ENCODE measurements around the gene IFIT2. TPM values are rescaled to one million over a fixed set of nuclear protein-coding genes. Genes with fewer than 3 reads are reported as not detected.

Gene IFIT2
- total and polyA plus RNA-seq, 2 donors (not counting 3 experiments of a cell fraction or from before 2014, with no cell fraction given): 0.23 to 1.4 TPM

DNA sequence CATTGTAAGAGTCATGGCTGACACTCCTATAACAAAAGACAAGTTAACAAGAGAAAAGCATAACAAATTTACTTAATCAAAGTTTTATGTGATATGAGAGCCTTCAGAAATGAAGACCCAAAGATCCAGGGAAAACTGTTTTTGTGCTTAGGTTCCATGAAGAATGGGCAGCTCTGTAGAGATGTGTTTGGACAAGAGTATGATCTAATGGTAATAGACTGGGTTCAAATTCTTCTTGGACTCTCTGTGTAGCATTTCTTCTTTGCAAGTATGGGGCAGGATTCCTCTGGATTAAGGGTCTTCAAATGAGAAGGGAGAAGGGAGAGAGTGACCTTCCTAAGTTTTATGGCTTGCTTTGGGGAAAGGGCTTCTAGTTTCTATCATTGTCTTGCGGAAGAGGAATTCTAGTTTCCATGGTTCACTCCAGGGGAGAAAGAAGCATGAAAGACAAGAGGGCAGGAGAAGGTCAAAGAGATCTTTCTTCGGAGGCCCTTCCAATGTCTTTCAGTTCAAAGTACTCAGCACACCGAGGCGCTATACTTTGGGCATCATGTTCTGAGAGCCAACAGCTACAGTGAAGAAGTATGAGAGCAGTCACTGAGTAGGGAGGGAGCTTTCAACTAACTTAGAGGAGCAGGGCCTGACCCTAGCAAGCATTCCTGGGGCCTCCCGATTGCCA lies 41.4 kb downstream of the IFIT2 start:
- Histone ChIP-seq H2AFZ (ENCODE audit: low read depth, low read length) (no peak overlapping the region), H3K27me3 (ENCODE audit: control insufficient read depth in 2 of 2, insufficient read depth in 2 of 2, low read length in 2 of 2) (no peaks in the 10 kb centered on the region), H3K27ac (ENCODE audit: insufficient read depth, low read depth, low read length) (no peak overlapping the region), H3K9me3 (replicated peaks; ENCODE audit: control insufficient read depth, insufficient read depth, low read length) (no peaks in the 10 kb centered on the region), H3K9me1 (replicated peaks; ENCODE audit: control insufficient read depth, extremely low read depth, insufficient read depth, low read length) (no peaks in the 10 kb centered on the region), H3K36me3 (ENCODE audit: control insufficient read depth in 2 of 2, extremely low read depth in 1 of 2, insufficient read depth in 2 of 2, low read length in 2 of 2) (no peaks in the 10 kb centered on the region), H3K4me1 (ENCODE audit: control insufficient read depth, extremely low read depth, insufficient read depth, low read length) (peaks cover 3% of the 10 kb centered on the region), H4K20me1 (replicated peaks; ENCODE audit: control insufficient read depth, extremely low read depth, insufficient read depth, low read length) (no peaks in the 10 kb centered on the region), H3K79me2 (ENCODE audit: control insufficient read depth, insufficient read depth, low read length) (no peaks in the 10 kb centered on the region), H3K4me2 (ENCODE audit: insufficient read depth, low read length) (no peak overlapping the region), H3K9ac (replicated peaks; ENCODE audit: extremely low read depth, insufficient read depth, low read length) (no peak overlapping the region), H3K4me3 (replicated peaks in 1 of 3; ENCODE audit: insufficient read depth in 1 of 3, low read depth in 1 of 3, low read length in 3 of 3) (no peak overlapping the region)
- DNase-seq (ENCODE audit: low read depth, low spot score): no peak
- dilution Hi-C loops (cut with MboI; ENCODE audit: extremely low pct_ligation_motif_present, low sequenced_read_pairs) (no loop called here), intact Hi-C loops (cut with micrococcal nuclease) (no loop called here)
- no peak for FAIRE-seq
- ChIA-PET POLR2A (no interaction called here), CTCF (interaction anchor here (0.8 to 2.0 kb wide), 4 partner anchors 9 to 39 kb away, joined by 3 to 6 read pairs (median 4); no protein-coding TSS in a partner anchor)
- no TSS peak for BruUV-seq (replicated peaks)
- TF ChIP-seq MYC (IDR thresholded peaks at IDR 0.05; ENCODE audit: low read depth, low read length) (no peak), EZH2 (IDR thresholded peaks at IDR 0.05; ENCODE audit: borderline replicate concordance, low read depth, low read length, severe bottlenecking) (no peak), JUN (IDR thresholded peaks at IDR 0.05; ENCODE audit: borderline replicate concordance, insufficient read depth, insufficient read length, low read depth) (no peak), POLR2A (IDR thresholded peaks at IDR 0.05; ENCODE audit: low read depth, low read length) (no peak)

DNA sequence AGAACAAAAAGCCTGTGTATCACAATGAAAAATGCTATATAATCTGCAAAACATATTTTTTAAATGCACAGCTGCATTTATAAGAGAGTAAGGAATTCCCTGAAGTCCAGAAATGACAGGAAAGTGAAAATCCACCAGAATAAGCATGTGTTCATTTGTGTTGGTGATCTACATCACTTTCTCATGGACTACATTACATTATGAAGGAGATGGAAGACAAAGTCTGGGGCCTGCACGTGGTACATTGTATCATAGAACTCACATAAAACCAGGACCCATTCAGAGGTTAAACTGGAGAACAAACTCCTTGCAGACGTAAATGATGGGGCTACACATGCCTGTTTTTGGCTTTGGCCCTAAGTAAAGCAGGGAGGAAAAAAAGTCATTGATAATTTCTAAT lies 42.3 kb downstream of the IFIT2 start:
- POLR2A ChIA-PET: no interaction called here
- Histone ChIP-seq H3K9me3 (replicated peaks; ENCODE audit: control insufficient read depth, insufficient read depth, low read length) (no peaks in the 10 kb centered on the region), H3K79me2 (ENCODE audit: control insufficient read depth, insufficient read depth, low read length) (no peaks in the 10 kb centered on the region), H3K4me2 (ENCODE audit: insufficient read depth, low read length) (no peak overlapping the region), H3K4me3 (replicated peaks in 1 of 3; ENCODE audit: insufficient read depth in 1 of 3, low read depth in 1 of 3, low read length in 3 of 3) (no peak overlapping the region), H3K27me3 (ENCODE audit: control insufficient read depth in 2 of 2, insufficient read depth in 2 of 2, low read length in 2 of 2) (peaks cover 0 to 2% of the 10 kb centered on the region in 2 experiments), H2AFZ (ENCODE audit: low read depth, low read length) (no peak overlapping the region), H3K9ac (replicated peaks; ENCODE audit: extremely low read depth, insufficient read depth, low read length) (no peak overlapping the region), H3K9me1 (replicated peaks; ENCODE audit: control insufficient read depth, extremely low read depth, insufficient read depth, low read length) (no peaks in the 10 kb centered on the region), H4K20me1 (replicated peaks; ENCODE audit: control insufficient read depth, extremely low read depth, insufficient read depth, low read length) (no peaks in the 10 kb centered on the region), H3K27ac (ENCODE audit: insufficient read depth, low read depth, low read length) (no peak overlapping the region), H3K36me3 (ENCODE audit: control insufficient read depth in 2 of 2, extremely low read depth in 1 of 2, insufficient read depth in 2 of 2, low read length in 2 of 2) (no peaks in the 10 kb centered on the region), H3K4me1 (ENCODE audit: control insufficient read depth, extremely low read depth, insufficient read depth, low read length) (peaks cover 3% of the 10 kb centered on the region)
- CTCF ChIA-PET: interaction anchor here (0.8 to 1.0 kb wide), 2 partner anchors 14 to 40 kb away, joined by 3 to 4 read pairs; no protein-coding TSS in a partner anchor
- DNase-seq (ENCODE audit: low read depth, low spot score) (no peak), FAIRE-seq (no peak)
- TF ChIP-seq FOS (IDR thresholded peaks at IDR 0.05; ENCODE audit: borderline replicate concordance, insufficient read depth, low read length) (no peak), POLR2AphosphoS5 (IDR thresholded peaks at IDR 0.05; ENCODE audit: insufficient read depth, low read depth, low read length) (no peak), JUN (IDR thresholded peaks at IDR 0.05; ENCODE audit: borderline replicate concordance, insufficient read depth, insufficient read length, low read depth) (no peak), GATA2 (IDR thresholded peaks at IDR 0.05; ENCODE audit: insufficient read depth, insufficient read length, low read depth, low read length) (no peak), EZH2 (IDR thresholded peaks at IDR 0.05; ENCODE audit: borderline replicate concordance, low read depth, low read length, severe bottlenecking) (no peak), MAX (IDR thresholded peaks at IDR 0.05; ENCODE audit: insufficient read depth, insufficient read length) (no peak), MYC (IDR thresholded peaks at IDR 0.05; ENCODE audit: low read depth, low read length) (no peak), POLR2A (IDR thresholded peaks at IDR 0.05; ENCODE audit: low read depth, low read length) (no peak)
- TF ChIP-seq, protein P1, sequence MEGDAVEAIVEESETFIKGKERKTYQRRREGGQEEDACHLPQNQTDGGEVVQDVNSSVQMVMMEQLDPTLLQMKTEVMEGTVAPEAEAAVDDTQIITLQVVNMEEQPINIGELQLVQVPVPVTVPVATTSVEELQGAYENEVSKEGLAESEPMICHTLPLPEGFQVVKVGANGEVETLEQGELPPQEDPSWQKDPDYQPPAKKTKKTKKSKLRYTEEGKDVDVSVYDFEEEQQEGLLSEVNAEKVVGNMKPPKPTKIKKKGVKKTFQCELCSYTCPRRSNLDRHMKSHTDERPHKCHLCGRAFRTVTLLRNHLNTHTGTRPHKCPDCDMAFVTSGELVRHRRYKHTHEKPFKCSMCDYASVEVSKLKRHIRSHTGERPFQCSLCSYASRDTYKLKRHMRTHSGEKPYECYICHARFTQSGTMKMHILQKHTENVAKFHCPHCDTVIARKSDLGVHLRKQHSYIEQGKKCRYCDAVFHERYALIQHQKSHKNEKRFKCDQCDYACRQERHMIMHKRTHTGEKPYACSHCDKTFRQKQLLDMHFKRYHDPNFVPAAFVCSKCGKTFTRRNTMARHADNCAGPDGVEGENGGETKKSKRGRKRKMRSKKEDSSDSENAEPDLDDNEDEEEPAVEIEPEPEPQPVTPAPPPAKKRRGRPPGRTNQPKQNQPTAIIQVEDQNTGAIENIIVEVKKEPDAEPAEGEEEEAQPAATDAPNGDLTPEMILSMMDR (IDR thresholded peaks at IDR 0.05; ENCODE audit: extremely low read depth in 1 of 2, insufficient read depth in 1 of 2, low read depth in 1 of 2, low read length in 2 of 2): no peak
- BruUV-seq (replicated peaks): no TSS peak
- dilution Hi-C loops (cut with MboI; ENCODE audit: extremely low pct_ligation_motif_present, low sequenced_read_pairs) (no loop called here), intact Hi-C loops (cut with micrococcal nuclease) (no loop called here)

Data from endothelial cell of umbilical vein (primary cell).